HCT116 (cell line): ENCODE measurements around the gene NAPSA. TPM values are rescaled to one million over a fixed set of nuclear protein-coding genes. Genes with fewer than 3 reads are reported as not detected.

ENCODE experiments used
- ATAC-seq: fragments of 200-7000 bp; cut with Tn5 transposase; 2 replicates; pipeline ENCODE4 v1.9.1; 2020; ENCODE audit warnings: mild to moderate bottlenecking, moderate library complexity
- BruUV-seq: library from RNA; stranded (reverse); fragments of 400-500 nt; replicated peaks from 2 replicates; lab custom pipeline; 2021; lab: Mats Ljungman, UMichigan
- CTCF ChIA-PET: fragments of 300-600 bp; sonication (Branson Sonifier 250); formaldehyde crosslinking; loops from one replicate; lab custom pipeline; 2021; ENCODE audit warnings: antibody characterized with exemption; lab: Charles Lee
- POLR2A ChIA-PET: fragments of 300-600, 350-600 bp; sonication (Branson Sonifier 250); formaldehyde crosslinking; loops from one replicate; lab custom pipeline; 2021; ENCODE audit warnings: antibody characterized with exemption; lab: Charles Lee
- RAD21 ChIA-PET, 2 experiments: fragments of 300-600 bp; sonication (Branson Sonifier 250); formaldehyde crosslinking; loops; one replicate each; lab custom pipeline; 2023; ENCODE audit warnings: low total read pairs in 2 of 2; ENCODE audit not compliant: uncharacterized antibody in 2 of 2, unreplicated experiment in 2 of 2, low non-redundant PET in 1 of 2; lab: Charles Lee
- DNase-seq: peaks from one replicate; pipeline ENCODE4 v3.0.0-alpha.2; 2010; ENCODE audit warnings: low read depth, low spot score
- H2AFZ ChIP-seq: fragments of 200-600 bp; shearing (Covaris generic), sonication (generic); 2 replicates; pipeline ENCODE4 v1.6.1; 2017; ENCODE audit warnings: low read depth, mixed run types, mixed read lengths, antibody characterized with exemption, low read length; ENCODE audit not compliant: poor library complexity, severe bottlenecking
- H3K27ac ChIP-seq: 2 replicates; pipeline ENCODE4 v1.5.1; 2012; ENCODE audit warnings: low read depth, low read length
- H3K27me3 ChIP-seq: fragments of 200-600 bp; sonication (generic); 2 replicates; pipeline ENCODE4 v1.6.1; 2016; ENCODE audit warnings: mixed run types, low read length, mixed read lengths; ENCODE audit not compliant: insufficient read depth
- H3K36me3 ChIP-seq, 2 experiments: fragments of 200-500 bp in 1 of 2; fragments of 200-600 bp in 1 of 2; sonication (Bioruptor generic) in 1 of 2; sonication (generic) in 1 of 2; 2 replicates each; pipeline versions ENCODE4 v1.5.1 to v1.6.1; 2014 to 2016; ENCODE audit warnings: low read length in 2 of 2, inconsistent platforms in 1 of 2, mixed read lengths in 1 of 2, mixed run types in 1 of 2; ENCODE audit not compliant: insufficient read depth in 2 of 2, control insufficient read depth in 1 of 2
- H3K4me1 ChIP-seq, 2 experiments: fragments of 200-600 bp in 1 of 2; sonication (generic) in 1 of 2; 2 replicates each; pipeline versions ENCODE4 v1.5.1 to v1.6.1; 2012 to 2017; ENCODE audit warnings: low read length in 2 of 2, inconsistent platforms in 1 of 2, mild to moderate bottlenecking in 1 of 2, mixed read lengths in 1 of 2, mixed run types in 1 of 2, moderate library complexity in 1 of 2; ENCODE audit not compliant: insufficient read depth in 2 of 2, control insufficient read depth in 1 of 2
- H3K4me2 ChIP-seq: fragments of 200-600 bp; sonication (generic); 2 replicates; pipeline ENCODE4 v1.6.1; 2017; ENCODE audit warnings: mixed run types, low read length, mixed read lengths
- H3K4me3 ChIP-seq, 2 experiments: fragments of 200-600 bp in 1 of 2; sonication (generic) in 1 of 2; replicated peaks in 1 of 2; 2 replicates each; pipeline ENCODE4 v1.5.1; 2011 to 2016; ENCODE audit warnings: low read length in 2 of 2, control low read depth in 1 of 2, low read depth in 1 of 2, mild to moderate bottlenecking in 1 of 2, mixed read lengths in 1 of 2, mixed run types in 1 of 2
- H3K79me2 ChIP-seq: fragments of 200-600 bp; sonication (generic); 2 replicates; pipeline ENCODE4 v1.6.1; 2017; ENCODE audit warnings: mild to moderate bottlenecking, mixed run types, low read length, moderate library complexity, mixed read lengths; ENCODE audit not compliant: insufficient read depth
- H3K9ac ChIP-seq: fragments of 200-600 bp; sonication (generic); 2 replicates; pipeline ENCODE4 v1.6.1; 2016; ENCODE audit warnings: low read length, mixed read lengths
- H3K9me2 ChIP-seq: fragments of 200-600 bp; sonication (generic), shearing (Covaris generic); 2 replicates; pipeline ENCODE4 v1.6.1; 2017; ENCODE audit warnings: mixed run types, mild to moderate bottlenecking, moderate library complexity; ENCODE audit not compliant: insufficient read depth
- H3K9me3 ChIP-seq, 2 experiments: fragments of 200-500 bp in 1 of 2; fragments of 200-600 bp in 1 of 2; sonication (Bioruptor generic) in 1 of 2; sonication (generic) in 1 of 2; 2 replicates each; pipeline ENCODE4 v1.6.1; 2014 to 2017; ENCODE audit warnings: low read length in 2 of 2, mixed read lengths in 2 of 2, inconsistent platforms in 1 of 2, low read depth in 1 of 2, mild to moderate bottlenecking in 1 of 2, mixed run types in 1 of 2, moderate library complexity in 1 of 2; ENCODE audit not compliant: control insufficient read depth in 1 of 2, insufficient read depth in 1 of 2
- H4K20me1 ChIP-seq: fragments of 200-600 bp; sonication (generic), shearing (Covaris generic); 2 replicates; pipeline ENCODE4 v1.6.1; 2017; ENCODE audit warnings: mixed run types, mild to moderate bottlenecking, moderate library complexity; ENCODE audit not compliant: insufficient read depth
- CEBPB ChIP-seq: IDR thresholded peaks from 2 replicates; pipeline ENCODE4 v1.6.1; 2012; ENCODE audit warnings: low read depth
- EGR1 ChIP-seq: IDR thresholded peaks from 2 replicates; pipeline ENCODE4 v1.6.1; 2012; ENCODE audit warnings: low read depth
- FOSL1 ChIP-seq: IDR thresholded peaks from 2 replicates; pipeline ENCODE4 v1.6.1; 2012; ENCODE audit warnings: low read depth
- JUND ChIP-seq: IDR thresholded peaks from 2 replicates; pipeline ENCODE4 v1.6.1; 2012
- MAX ChIP-seq: IDR thresholded peaks from 2 replicates; pipeline ENCODE4 v1.6.1; 2012
- POLR2A ChIP-seq: IDR thresholded peaks from 2 replicates; pipeline ENCODE4 v1.7.0; 2011; ENCODE audit warnings: borderline replicate concordance; ENCODE audit not compliant: insufficient read depth, insufficient read length; ENCODE audit errors: extremely low read depth
- POLR2AphosphoS5 ChIP-seq: IDR thresholded peaks from 2 replicates; pipeline ENCODE4 v1.6.1; 2011; ENCODE audit warnings: mild to moderate bottlenecking, low read depth, low read length, moderate library complexity
- SIN3A ChIP-seq: IDR thresholded peaks from 2 replicates; pipeline ENCODE4 v1.6.1; 2012; ENCODE audit warnings: low read depth
- SP1 ChIP-seq: IDR thresholded peaks from 2 replicates; pipeline ENCODE4 v1.6.1; 2012; ENCODE audit warnings: low read depth
- SRF ChIP-seq: IDR thresholded peaks from 2 replicates; pipeline ENCODE4 v1.6.1; 2012; ENCODE audit warnings: low read depth
- TCF7L2 ChIP-seq: IDR thresholded peaks from 2 replicates; pipeline ENCODE4 v1.7.0; 2011; ENCODE audit warnings: borderline replicate concordance, inconsistent platforms; ENCODE audit not compliant: insufficient read depth, insufficient read length; ENCODE audit errors: extremely low read depth
- ZBTB33 ChIP-seq: IDR thresholded peaks from 2 replicates; pipeline ENCODE4 v1.6.1; 2011; ENCODE audit warnings: mild to moderate bottlenecking, low read length, moderate library complexity; ENCODE audit not compliant: insufficient replicate concordance; ENCODE audit errors: extremely low read depth
- ZFX ChIP-seq: fragments of 450-650 bp; IDR thresholded peaks from 2 replicates; pipeline ENCODE4 v1.6.1; 2017
- ZNF274 ChIP-seq: fragments of 200-500 bp; sonication (Bioruptor generic); IDR thresholded peaks from 2 replicates; pipeline ENCODE4 v1.6.1; 2014; ENCODE audit warnings: mild to moderate bottlenecking, low read depth, low read length, inconsistent platforms
- intact Hi-C: fragments of 100-400 bp; cut with micrococcal nuclease; formaldehyde crosslinking; loops from 2 replicates; pipeline ENCODE4 v1.10.0; 2022
- total RNA-seq: library from RNA; stranded (reverse); gene quantifications from one replicate; pipeline ENCODE4 v1.2.1, GENCODE V29; 2021; ENCODE audit not compliant: unreplicated experiment

NAPSA gene
- total RNA-seq, 1 experiment from 2014 or later, result 4.4 TPM

GRCh38 chr19:50327461-50328223, 37.8 kb downstream of the NAPSA start:
- no peak for ATAC-seq
- DNase-seq, result no peak
- POLR2A ChIA-PET, result no interaction called here
- peak overlapping the region; percentile 67 for H3K4me2 ChIP-seq
- CTCF ChIA-PET, result interaction anchor here (1.7 to 1.9 kb wide), 2 partner anchors 8 to 41 kb away, joined by 4 to 10 read pairs; no protein-coding TSS in a partner anchor
- H3K4me3 ChIP-seq, result peak overlapping the region; percentile 11 to 32; a peak in 3 of 4 replicates
- RAD21 ChIA-PET, result no interaction called here
- H3K36me3 ChIP-seq, result peaks cover 0 to 6% of the 10 kb centered on the region in 2 experiments; a peak in 2 of 4 replicates
- no peaks in the 10 kb centered on the region for H3K27me3 ChIP-seq
- no TSS peak for BruUV-seq
- no peaks in the 10 kb centered on the region for H3K9me2 ChIP-seq
- H3K9ac ChIP-seq, result no peak overlapping the region
- no peak overlapping the region for H3K27ac ChIP-seq
- H3K9me3 ChIP-seq, result no peaks in the 10 kb centered on the region
- intact Hi-C loops, result loop anchor here (2.0 kb wide), 1 partner anchor 163 kb away; no protein-coding TSS in a partner anchor
- H3K4me1 ChIP-seq, result peaks cover 31 to 63% of the 10 kb centered on the region in 2 experiments
- TF ChIP-seq CEBPB (no peak), POLR2AphosphoS5 (no peak), FOSL1 (no peak), SRF (no peak), POLR2A (no peak), ZBTB33 (no peak), EGR1 (no peak), JUND (no peak), MAX (no peak), SIN3A (no peak), ZNF274 (no peak), TCF7L2 (no peak), SP1 (no peak), ZFX (no peak)
- H2AFZ ChIP-seq, result no peak overlapping the region
- peaks cover 3% of the 10 kb centered on the region; the same call in 1 of the 2 replicates for H3K79me2 ChIP-seq
- H4K20me1 ChIP-seq, result no peaks in the 10 kb centered on the region
